H1 (cell line): ENCODE results near the gene KDM2A. TPM values are rescaled to one million over a fixed set of nuclear protein-coding genes. Genes with fewer than 3 reads are reported as not detected.

Experiments used
- CHD1 ChIP-seq: IDR thresholded peaks from 2 replicates; pipeline ENCODE4 v1.6.1; 2012; ENCODE audit warnings: low read depth, low read length, improper control_type of control experiment
- CHD2 ChIP-seq: IDR thresholded peaks from 2 replicates; pipeline ENCODE4 v1.6.1; 2012; ENCODE audit warnings: low read length, improper control_type of control experiment
- CHD7 ChIP-seq: fragments of 300-600 bp; sonication (generic); IDR thresholded peaks from 2 replicates; pipeline ENCODE4 v1.7.1; 2012; ENCODE audit warnings: low read length, moderate library complexity, mild to moderate bottlenecking, inconsistent platforms; ENCODE audit not compliant: insufficient replicate concordance
- CTCF ChIP-seq, 3 experiments: IDR thresholded peaks; 1 replicate in 2 of 3; 2 replicates in 1 of 3; pipeline versions ENCODE4 v1.5.1 to v1.6.1; 2011; ENCODE audit warnings: low read length in 3 of 3, mild to moderate bottlenecking in 3 of 3, inconsistent platforms in 2 of 3, low read depth in 1 of 3, moderate library complexity in 1 of 3; ENCODE audit not compliant: insufficient read depth in 1 of 3; ENCODE audit errors: control extremely low read depth in 1 of 3
- JUND ChIP-seq: IDR thresholded peaks from 2 replicates; pipeline ENCODE4 v1.6.1; 2011; ENCODE audit warnings: mild to moderate bottlenecking, improper control_type of control experiment, low read length
- NRF1 ChIP-seq: IDR thresholded peaks from 2 replicates; pipeline ENCODE4 v1.6.1; 2011; ENCODE audit warnings: mild to moderate bottlenecking, low read depth, low read length, improper control_type of control experiment
- RXRA ChIP-seq: IDR thresholded peaks from 2 replicates; pipeline ENCODE4 v1.6.1; 2011; ENCODE audit warnings: low read depth, mild to moderate bottlenecking, low read length, moderate library complexity; ENCODE audit not compliant: insufficient read depth
- SAP30 ChIP-seq: fragments of 300-600 bp; sonication (generic); IDR thresholded peaks from 2 replicates; pipeline ENCODE4 v1.7.1; 2012; ENCODE audit warnings: low read length, moderate library complexity, mild to moderate bottlenecking, inconsistent platforms; ENCODE audit not compliant: insufficient read depth, insufficient replicate concordance
- SIX5 ChIP-seq: IDR thresholded peaks from 2 replicates; pipeline ENCODE4 v1.6.1; 2011; ENCODE audit warnings: mild to moderate bottlenecking, low read depth, low read length
- SUZ12 ChIP-seq: fragments of 200-600 bp; sonication (generic); IDR thresholded peaks from 2 replicates; pipeline ENCODE4 v1.6.1; 2012; ENCODE audit warnings: mild to moderate bottlenecking, inconsistent platforms, low read length, moderate library complexity, mixed read lengths
- polyA plus RNA-seq, 7 experiments: library from polyadenylated mRNA; depleted of rRNA in 3 of 7; stranded (reverse) in 5 of 7; unstranded in 2 of 7; fragments of >200 nt in 5 of 7; fragments of 200-250 nt in 2 of 7; gene quantifications; 1 replicate in 5 of 7; 2 replicates in 1 of 7; 4 replicates in 1 of 7; pipeline versions ENCODE4 v1.2.1 to v1.2.3, GENCODE V29; 2011 to 2013; ENCODE audit warnings: missing spikeins in 2 of 7, mixed read lengths in 2 of 7
- total RNA-seq: library from RNA; stranded (reverse); fragmentation: NEBNext Ultra II Directional; extraction: Animal tissue kit (Norgen Biotek cat#: 25700); gene quantifications from 2 replicates; pipeline ENCODE4 v1.2.1, GENCODE V29; 2021

The KDM2A gene
- total and polyA plus RNA-seq, 2 of the 8 experiments (the other 6 are each of a cell fraction or from before 2014, with no cell fraction given): 55.4 to 66.2 TPM

- no peak for TF ChIP-seq CHD7
- TF ChIP-seq CHD2: no peak
- no peak for TF ChIP-seq CHD1
- no peak for TF ChIP-seq CTCF (IDR thresholded peaks at IDR 0.05; ENCODE audit: control extremely low read depth in 1 of 3, insufficient read depth in 1 of 3, low read depth in 1 of 3, low read length in 3 of 3)
- no peak for TF ChIP-seq SIX5
- TF ChIP-seq SAP30: no peak
- TF ChIP-seq RXRA: no peak
- TF ChIP-seq SUZ12: no peak
- TF ChIP-seq NRF1: no peak
- no peak for TF ChIP-seq JUND
These were observed 83.0 kb downstream of the KDM2A start (continued) for GRCh38 chr11:67202028-67202427.
